A673 (cell line): Measurements from ENCODE around the gene ADCY4. TPM values are rescaled to one million over a fixed set of nuclear protein-coding genes. Genes with fewer than 3 reads are reported as not detected.

Source experiments
- BruUV-seq: library from RNA; stranded (reverse); fragments of 400-500 nt; replicated peaks from 2 replicates; lab custom pipeline; 2021; lab: Mats Ljungman, UMichigan
- CTCF ChIA-PET: fragments of 300-600 bp; sonication (Branson Sonifier 250); formaldehyde crosslinking; loops from one replicate; lab custom pipeline; 2022; ENCODE audit warnings: antibody characterized with exemption; lab: Charles Lee
- POLR2A ChIA-PET: fragments of 300-600 bp; sonication (Branson Sonifier 250); formaldehyde crosslinking; loops from one replicate; lab custom pipeline; 2022; ENCODE audit warnings: antibody characterized with exemption; ENCODE audit not compliant: low non-redundant PET; lab: Charles Lee
- DNase-seq: peaks from one replicate; pipeline ENCODE4 v3.0.0-alpha.2; 2015; ENCODE audit warnings: low spot score
- H3K27ac ChIP-seq: fragments of 200-600 bp; sonication (generic); 2 replicates; pipeline ENCODE4 v1.5.1; 2016; ENCODE audit warnings: mixed run types, low read depth, mild to moderate bottlenecking, mixed read lengths, antibody characterized with exemption, low read length; ENCODE audit not compliant: poor library complexity, severe bottlenecking
- H3K27me3 ChIP-seq: fragments of 200-600 bp; sonication (generic); replicated peaks from 2 replicates; pipeline ENCODE4 v1.6.1; 2017; ENCODE audit warnings: mixed run types, low read depth, mild to moderate bottlenecking, mixed read lengths, antibody characterized with exemption, low read length; ENCODE audit not compliant: insufficient read depth, poor library complexity
- H3K36me3 ChIP-seq: fragments of 200-600 bp; sonication (generic); 2 replicates; pipeline ENCODE4 v1.6.1; 2016; ENCODE audit warnings: mixed run types, mild to moderate bottlenecking, mixed read lengths, antibody characterized with exemption, low read length; ENCODE audit not compliant: insufficient read depth, poor library complexity, severe bottlenecking
- H3K4me1 ChIP-seq: fragments of 200-600 bp; sonication (generic); 2 replicates; pipeline ENCODE4 v1.6.1; 2017; ENCODE audit warnings: mixed run types, mild to moderate bottlenecking, mixed read lengths, antibody characterized with exemption, low read length; ENCODE audit not compliant: insufficient read depth, poor library complexity, severe bottlenecking
- H3K4me3 ChIP-seq: fragments of 200-600 bp; sonication (generic); 2 replicates; pipeline ENCODE4 v1.5.1; 2016; ENCODE audit warnings: low read depth, mixed run types, mild to moderate bottlenecking, mixed read lengths, low read length; ENCODE audit not compliant: poor library complexity, severe bottlenecking
- H3K9me3 ChIP-seq: fragments of 200-600 bp; sonication (generic); 2 replicates; pipeline ENCODE4 v1.6.1; 2016; ENCODE audit warnings: mixed run types, low read depth, mild to moderate bottlenecking, mixed read lengths, antibody characterized with exemption, low read length; ENCODE audit not compliant: poor library complexity, severe bottlenecking
- EZH2 ChIP-seq: fragments of 200-600 bp; sonication (generic); IDR thresholded peaks from 2 replicates; pipeline ENCODE4 v1.6.1; 2017; ENCODE audit warnings: borderline replicate concordance, low read depth, mild to moderate bottlenecking, mixed read lengths, antibody characterized with exemption, low read length; ENCODE audit not compliant: poor library complexity, severe bottlenecking
- intact Hi-C: fragments of 100-400 bp; cut with micrococcal nuclease; formaldehyde crosslinking; loops from one replicate; pipeline ENCODE4 v1.10.0; 2022; ENCODE audit not compliant: unreplicated experiment
- total RNA-seq: library from RNA; stranded (reverse); gene quantifications from 2 replicates; pipeline ENCODE4 v1.2.3, GENCODE V29; 2021
- TF ChIP-seq, protein P1 (sequence below): fragments of 300-800, 200-600 bp; sonication (generic); conservative IDR thresholded peaks from 2 replicates; pipeline ENCODE4 v1.5.1; 2017; ENCODE audit warnings: low read depth, mild to moderate bottlenecking, antibody characterized with exemption, low read length, moderate library complexity, mixed read lengths

Gene ADCY4
- total RNA-seq, 1 experiment from 2014 or later, result 0.84 TPM

DNA sequence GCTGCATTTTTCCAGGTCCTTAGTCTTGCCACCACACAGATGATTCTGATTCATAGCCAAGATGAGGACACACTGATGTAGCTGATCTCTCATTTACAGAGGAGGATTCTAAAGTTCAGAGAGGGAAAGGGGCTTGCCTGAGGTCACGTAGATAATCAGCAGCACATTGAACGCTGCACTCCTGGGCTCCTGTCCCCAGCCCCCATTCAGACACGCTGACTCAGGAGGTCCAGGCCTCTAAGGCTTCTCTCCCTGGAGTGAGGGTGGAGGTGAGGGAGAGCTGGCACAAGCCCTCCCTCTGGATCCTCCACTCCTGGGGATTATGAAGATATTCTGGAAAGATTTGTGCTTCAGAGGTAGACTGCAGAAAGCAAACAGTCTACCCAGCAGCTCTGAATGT is 43.5 kb upstream of the ADCY4 start:
- Histone ChIP-seq H3K36me3 (peaks cover 1% of the 10 kb centered on the region), H3K27ac (no peak overlapping the region), H3K27me3 (no peaks in the 10 kb centered on the region), H3K4me3 (no peak overlapping the region), H3K4me1 (no peaks in the 10 kb centered on the region), H3K9me3 (no peaks in the 10 kb centered on the region)
- intact Hi-C loops, result no loop called here
- CTCF ChIA-PET, result no interaction called here
- TF ChIP-seq, protein P1, sequence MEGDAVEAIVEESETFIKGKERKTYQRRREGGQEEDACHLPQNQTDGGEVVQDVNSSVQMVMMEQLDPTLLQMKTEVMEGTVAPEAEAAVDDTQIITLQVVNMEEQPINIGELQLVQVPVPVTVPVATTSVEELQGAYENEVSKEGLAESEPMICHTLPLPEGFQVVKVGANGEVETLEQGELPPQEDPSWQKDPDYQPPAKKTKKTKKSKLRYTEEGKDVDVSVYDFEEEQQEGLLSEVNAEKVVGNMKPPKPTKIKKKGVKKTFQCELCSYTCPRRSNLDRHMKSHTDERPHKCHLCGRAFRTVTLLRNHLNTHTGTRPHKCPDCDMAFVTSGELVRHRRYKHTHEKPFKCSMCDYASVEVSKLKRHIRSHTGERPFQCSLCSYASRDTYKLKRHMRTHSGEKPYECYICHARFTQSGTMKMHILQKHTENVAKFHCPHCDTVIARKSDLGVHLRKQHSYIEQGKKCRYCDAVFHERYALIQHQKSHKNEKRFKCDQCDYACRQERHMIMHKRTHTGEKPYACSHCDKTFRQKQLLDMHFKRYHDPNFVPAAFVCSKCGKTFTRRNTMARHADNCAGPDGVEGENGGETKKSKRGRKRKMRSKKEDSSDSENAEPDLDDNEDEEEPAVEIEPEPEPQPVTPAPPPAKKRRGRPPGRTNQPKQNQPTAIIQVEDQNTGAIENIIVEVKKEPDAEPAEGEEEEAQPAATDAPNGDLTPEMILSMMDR, result no peak
- TF ChIP-seq EZH2, result no peak
- no TSS peak for BruUV-seq
- POLR2A ChIA-PET, result no interaction called here
- no peak for DNase-seq

DNA sequence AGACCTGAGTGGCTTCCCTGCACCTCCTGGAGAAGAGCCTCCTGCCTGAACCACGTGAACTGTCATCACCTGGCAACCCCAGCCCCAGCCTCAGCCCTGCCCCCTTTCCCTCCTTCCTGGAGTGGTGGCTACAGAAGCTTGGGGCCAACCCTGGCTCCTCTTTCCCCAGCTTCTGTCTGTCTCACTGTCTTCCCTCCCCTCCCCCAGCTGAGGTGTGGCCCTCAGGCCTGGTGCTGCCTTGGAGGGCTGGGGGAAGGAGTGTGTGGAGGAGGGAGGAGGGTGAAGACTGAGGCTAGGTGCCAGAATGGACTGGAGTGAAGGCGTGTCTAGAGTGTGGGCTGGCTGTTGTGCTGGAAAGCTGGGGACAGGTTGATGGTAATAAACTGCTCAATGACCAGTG is 42.8 kb upstream of the ADCY4 start:
- CTCF ChIA-PET, result no interaction called here

DNA sequence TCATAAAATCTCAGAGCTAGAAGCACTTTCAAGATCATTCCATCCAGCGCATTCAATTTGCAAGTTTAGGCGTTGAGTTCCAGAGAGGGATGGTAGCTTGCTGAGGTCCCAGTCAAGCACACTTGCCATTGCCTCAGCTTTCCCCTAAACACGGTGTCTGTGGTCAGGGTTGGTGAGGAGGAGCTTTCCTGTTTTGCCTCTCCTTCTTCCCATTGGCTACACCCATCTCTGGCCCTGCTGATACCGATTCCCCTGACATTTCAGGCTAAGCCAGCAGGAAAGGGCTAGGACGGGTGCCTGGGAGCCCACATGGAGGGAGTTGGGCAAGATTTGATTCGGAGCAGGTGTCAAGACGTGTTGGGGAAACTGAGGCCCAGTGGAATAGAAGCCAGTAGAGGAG is 42.3 kb upstream of the ADCY4 start:
- H3K9me3 ChIP-seq, result no peaks in the 10 kb centered on the region
- no peak overlapping the region for H3K27ac ChIP-seq
- H3K27me3 ChIP-seq, result no peaks in the 10 kb centered on the region
- BruUV-seq, result no TSS peak
- H3K36me3 ChIP-seq, result peaks cover 13% of the 10 kb centered on the region
- H3K4me3 ChIP-seq, result no peak overlapping the region
- ChIA-PET CTCF (no interaction called here), POLR2A (no interaction called here)
- no peaks in the 10 kb centered on the region for H3K4me1 ChIP-seq
- TF ChIP-seq EZH2, result no peak
- TF ChIP-seq, protein P1, result no peak
- no peak for DNase-seq
- intact Hi-C loops, result no loop called here

More for the DNA sequence above, 42.8 kb upstream of the ADCY4 start:
- H3K36me3 ChIP-seq, result peaks cover 8% of the 10 kb centered on the region
- TF ChIP-seq EZH2, result no peak
- TF ChIP-seq, protein P1, result no peak
- H3K4me1 ChIP-seq, result no peaks in the 10 kb centered on the region
- H3K27ac ChIP-seq, result no peak overlapping the region
- DNase-seq, result no peak
- H3K27me3 ChIP-seq, result no peaks in the 10 kb centered on the region
- intact Hi-C loops, result no loop called here
- no peak overlapping the region for H3K4me3 ChIP-seq
- H3K9me3 ChIP-seq, result no peaks in the 10 kb centered on the region
- no TSS peak for BruUV-seq
- POLR2A ChIA-PET, result no interaction called here
